HepG2 (cell line): Measurements from ENCODE around the gene SYMPK. TPM values are rescaled to one million over a fixed set of nuclear protein-coding genes. Genes with fewer than 3 reads are reported as not detected.

ENCODE experiments used
- ATAC-seq: fragments of 200-7000 bp; cut with Tn5 transposase; 3 replicates; pipeline ENCODE4 v1.9.1; 2020; ENCODE audit warnings: mild to moderate bottlenecking, moderate library complexity
- BruUV-seq: library from RNA; stranded (reverse); fragments of 400-500 nt; replicated peaks from 2 replicates; lab custom pipeline; 2021; lab: Mats Ljungman, UMichigan
- CTCF ChIA-PET: fragments of 300-600 bp; formaldehyde crosslinking; extraction: SDS; loops from one replicate; lab custom pipeline; 2021; ENCODE audit warnings: low total read pairs, inconsistent platforms, low intra/inter-chr PET ratio; lab: Yijun Ruan, JAX
- POLR2A ChIA-PET: fragments of 350-600 bp; sonication (Branson Sonifier 250); formaldehyde crosslinking; loops from one replicate; lab custom pipeline; 2020; ENCODE audit warnings: antibody characterized with exemption, inconsistent platforms; lab: Yijun Ruan, JAX
- DNase-seq: peaks from one replicate; pipeline ENCODE4 v3.0.0-alpha.2; 2015; ENCODE audit warnings: low spot score
- FAIRE-seq: peaks from 3 replicates; lab custom pipeline; 2011; peaks lifted over from hg19 to GRCh38; lab: Jason Lieb, UNC
- H2AFZ ChIP-seq: one replicate; pipeline ENCODE4 v1.6.1; 2011; ENCODE audit warnings: low read length, inconsistent platforms
- H3K27ac ChIP-seq: fragments of 300-600 bp; 3 replicates; pipeline ENCODE4 v1.8.0; 2011; ENCODE audit warnings: mixed run types, mild to moderate bottlenecking, mixed read lengths, low read length, inconsistent platforms; ENCODE audit not compliant: insufficient read depth; ENCODE audit errors: extremely low read length
- H3K27me3 ChIP-seq, 2 experiments: fragments of 200-600 bp in 1 of 2; 2 replicates in 1 of 2; 3 replicates in 1 of 2; pipeline versions ENCODE4 v1.6.0 to v1.8.0; 2011; ENCODE audit warnings: low read length in 2 of 2, mild to moderate bottlenecking in 2 of 2, moderate library complexity in 2 of 2, inconsistent platforms in 1 of 2; ENCODE audit not compliant: insufficient read depth in 2 of 2, control insufficient read depth in 1 of 2
- H3K36me3 ChIP-seq, 2 experiments: fragments of 200-600 bp in 1 of 2; replicated peaks in 1 of 2; 2 replicates in 1 of 2; 3 replicates in 1 of 2; pipeline versions ENCODE4 v1.5.1 to v1.8.0; 2011; ENCODE audit warnings: low read length in 2 of 2, inconsistent platforms in 1 of 2; ENCODE audit not compliant: insufficient read depth in 2 of 2, control insufficient read depth in 1 of 2
- H3K4me1 ChIP-seq: 2 replicates; pipeline ENCODE4 v1.5.1; 2012; ENCODE audit warnings: low read length, inconsistent platforms; ENCODE audit not compliant: insufficient read depth
- H3K4me2 ChIP-seq: 2 replicates; pipeline ENCODE4 v1.6.0; 2011; ENCODE audit warnings: low read depth, low read length, inconsistent platforms
- H3K4me3 ChIP-seq, 3 experiments: fragments of 200-600 bp in 1 of 3; sonication (generic), shearing (Covaris generic) in 1 of 3; replicated peaks in 1 of 3; 2 replicates each; pipeline ENCODE4 v1.5.1; 2011 to 2016; ENCODE audit warnings: low read length in 3 of 3, inconsistent platforms in 2 of 3, low read depth in 2 of 3, mild to moderate bottlenecking in 2 of 3, control low read depth in 1 of 3, mixed read lengths in 1 of 3; ENCODE audit not compliant: insufficient read depth in 1 of 3
- H3K79me2 ChIP-seq: one replicate; pipeline ENCODE4 v1.6.1; 2011; ENCODE audit warnings: low read length, inconsistent platforms; ENCODE audit not compliant: insufficient read depth
- H3K9ac ChIP-seq: 2 replicates; pipeline ENCODE4 v1.6.0; 2011; ENCODE audit warnings: mild to moderate bottlenecking, low read depth, low read length, inconsistent platforms; ENCODE audit not compliant: insufficient read depth
- H3K9me3 ChIP-seq: 2 replicates; pipeline ENCODE4 v1.5.1; 2012; ENCODE audit warnings: mild to moderate bottlenecking, low read length
- H4K20me1 ChIP-seq: 2 replicates; pipeline ENCODE4 v1.6.0; 2011; ENCODE audit warnings: inconsistent platforms, mild to moderate bottlenecking, low read length, moderate library complexity; ENCODE audit not compliant: insufficient read depth
- ARNTL ChIP-seq: sonication (generic); formaldehyde crosslinking; IDR thresholded peaks from 2 replicates; pipeline ENCODE4 v1.4.0; 2020; ENCODE audit warnings: mild to moderate bottlenecking, missing genetic modification reagents
- CBX2 ChIP-seq, 2 experiments: fragments of 200-600 bp in 1 of 2; sonication (generic); formaldehyde crosslinking in 1 of 2; IDR thresholded peaks; 2 replicates each; pipeline versions ENCODE4 v1.7.0 to v1.8.1; 2018 to 2022; ENCODE audit warnings: low read depth in 2 of 2, low read length in 1 of 2, mild to moderate bottlenecking in 1 of 2, missing genetic modification reagents in 1 of 2
- EEA1 ChIP-seq: sonication (generic); formaldehyde crosslinking; IDR thresholded peaks from 2 replicates; pipeline ENCODE4 v1.5.1; 2020; ENCODE audit warnings: mild to moderate bottlenecking, missing genetic modification reagents, borderline replicate concordance
- FLYWCH1 ChIP-seq: sonication (generic); formaldehyde crosslinking; IDR thresholded peaks from 2 replicates; pipeline ENCODE4 v1.8.1; 2023; ENCODE audit warnings: mild to moderate bottlenecking, missing genetic modification reagents
- FOSL1 ChIP-seq: sonication (generic); formaldehyde crosslinking; IDR thresholded peaks from 2 replicates; pipeline ENCODE4 v1.9.0; 2021; ENCODE audit warnings: missing genetic modification reagents, borderline replicate concordance
- FOXM1 ChIP-seq: sonication (generic); formaldehyde crosslinking; IDR thresholded peaks from 2 replicates; pipeline ENCODE4 v1.5.0; 2020; ENCODE audit warnings: missing genetic modification reagents
- JARID2 ChIP-seq: sonication (generic); formaldehyde crosslinking; IDR thresholded peaks from 2 replicates; pipeline ENCODE4 v1.8.1; 2023; ENCODE audit warnings: missing genetic modification reagents, inconsistent platforms; ENCODE audit not compliant: insufficient replicate concordance
- MYNN ChIP-seq: sonication (generic); formaldehyde crosslinking; IDR thresholded peaks from 2 replicates; pipeline ENCODE4 v1.4.0; 2020; ENCODE audit warnings: mild to moderate bottlenecking, low read depth, missing genetic modification reagents
- NFKBIZ ChIP-seq: IDR thresholded peaks from 2 replicates; pipeline ENCODE4 v1.6.1; 2018; ENCODE audit warnings: missing genetic modification reagents, missing compliant biosample characterization
- NFYC ChIP-seq: IDR thresholded peaks from 2 replicates; pipeline ENCODE4 v1.6.1; 2016; ENCODE audit warnings: missing genetic modification reagents, missing compliant biosample characterization
- PRMT3 ChIP-seq: sonication (generic); formaldehyde crosslinking; IDR thresholded peaks from 2 replicates; pipeline ENCODE4 v1.8.1; 2022; ENCODE audit warnings: low read depth, mild to moderate bottlenecking, moderate library complexity, missing genetic modification reagents, borderline replicate concordance
- SAFB2 ChIP-seq: sonication (generic); formaldehyde crosslinking; IDR thresholded peaks from 2 replicates; pipeline ENCODE4 v1.5.1; 2020; ENCODE audit warnings: missing genetic modification reagents, low read depth, mild to moderate bottlenecking, borderline replicate concordance
- SMARCC2 ChIP-seq: fragments of 450-650 bp; IDR thresholded peaks from 2 replicates; pipeline ENCODE4 v1.6.1; 2017; ENCODE audit warnings: antibody characterized with exemption, mild to moderate bottlenecking
- TOPORS ChIP-seq: sonication (generic); formaldehyde crosslinking; IDR thresholded peaks from 2 replicates; pipeline ENCODE4 v1.8.0; 2023; ENCODE audit warnings: mild to moderate bottlenecking, missing genetic modification reagents
- ZC3H4 ChIP-seq: sonication (generic); formaldehyde crosslinking; IDR thresholded peaks from 2 replicates; pipeline ENCODE4 v1.4.0; 2020; ENCODE audit warnings: missing genetic modification reagents, borderline replicate concordance
- ZFAT ChIP-seq: sonication (generic); formaldehyde crosslinking; conservative IDR thresholded peaks from 2 replicates; pipeline ENCODE4 v1.8.1; 2023; ENCODE audit warnings: missing genetic modification reagents, inconsistent platforms
- ZHX1 ChIP-seq: sonication (generic); formaldehyde crosslinking; IDR thresholded peaks from 2 replicates; pipeline ENCODE4 v1.8.1; 2022; ENCODE audit warnings: low read depth, mild to moderate bottlenecking, missing genetic modification reagents
- ZNF343 ChIP-seq: sonication (generic); formaldehyde crosslinking; IDR thresholded peaks from 2 replicates; pipeline ENCODE4 v1.4.0; 2020; ENCODE audit warnings: mild to moderate bottlenecking, missing genetic modification reagents
- ZNF367 ChIP-seq: sonication (generic); formaldehyde crosslinking; IDR thresholded peaks from 2 replicates; pipeline ENCODE4 v1.4.0; 2020; ENCODE audit warnings: missing genetic modification reagents, borderline replicate concordance
- ZNF431 ChIP-seq: sonication (generic); formaldehyde crosslinking; IDR thresholded peaks from 2 replicates; pipeline ENCODE4 v1.9.0; 2022; ENCODE audit warnings: missing genetic modification reagents, low read depth, mild to moderate bottlenecking, borderline replicate concordance
- ZNF713 ChIP-seq: sonication (generic); formaldehyde crosslinking; IDR thresholded peaks from 2 replicates; pipeline ENCODE4 v1.4.0; 2020; ENCODE audit warnings: mild to moderate bottlenecking, missing genetic modification reagents
- ZNF720 ChIP-seq: sonication (generic); formaldehyde crosslinking; IDR thresholded peaks from 2 replicates; pipeline ENCODE4 v1.4.0; 2020; ENCODE audit warnings: missing genetic modification reagents
- ZSCAN31 ChIP-seq: sonication (generic); formaldehyde crosslinking; IDR thresholded peaks from 2 replicates; pipeline ENCODE4 v1.5.0; 2020; ENCODE audit warnings: low read depth, mild to moderate bottlenecking, missing genetic modification reagents
- WGBS: methylation state at CpG from one replicate; pipeline ENCODE4 v1.1.6; 2017; ENCODE audit warnings: low lambda C conversion rate; 5-methylcytosine and 5-hydroxymethylcytosine counted together
- in situ Hi-C: cut with HindIII; loops from 2 replicates; pipeline ENCODE4 v1.10.0; 2017; ENCODE audit warnings: low pct_unique_long_range_greater_than_20kb; ENCODE audit not compliant: extremely low pct_ligation_motif_present
- intact Hi-C: fragments of 100-400 bp; cut with micrococcal nuclease; formaldehyde crosslinking; loops from one replicate; pipeline ENCODE4 v1.10.0; 2022; ENCODE audit not compliant: unreplicated experiment
- polyA plus RNA-seq, 8 experiments: library from polyadenylated mRNA; depleted of rRNA in 3 of 8; stranded (reverse) in 7 of 8; unstranded in 1 of 8; fragments of >200 nt; fragmentation: Illumina TruSeq in 4 of 8; extraction: Trizol in 4 of 8; gene quantifications; 2 replicates each; pipeline versions ENCODE4 v1.2.1 to v1.2.3, GENCODE V29; 2011 to 2016; ENCODE audit warnings: low read depth in 4 of 8, missing spikeins in 1 of 8, mixed read lengths in 1 of 8; ENCODE audit not compliant: insufficient read depth in 1 of 8
- total RNA-seq, 5 experiments: library from RNA; depleted of rRNA; stranded (reverse); fragments of >200 nt; fragmentation: Illumina TruSeq; extraction: Trizol; gene quantifications; 2 replicates each; pipeline ENCODE4 v1.2.3, GENCODE V29; 2016; ENCODE audit warnings: low read depth in 1 of 5

Gene SYMPK
- total and polyA plus RNA-seq, 2 of the 13 experiments (the other 11 are each of a cell fraction or from before 2014, with no cell fraction given): 21.9 to 55.7 TPM

- ATAC-seq: peak; percentile 46
- peak overlapping the region; percentile 8 for H2AFZ ChIP-seq
- no peaks in the 10 kb centered on the region for H4K20me1 ChIP-seq
- H3K79me2 ChIP-seq: peaks cover 15% of the 10 kb centered on the region
- peak; percentile 82 for FAIRE-seq
- H3K27ac ChIP-seq: peak overlapping the region; percentile 78
- peak overlapping the region; percentile 69 to 91 (median 80) for H3K4me3 ChIP-seq
- intact Hi-C loops (loop anchor here (1.0 kb wide), 1 partner anchor 9 kb away; no protein-coding TSS in a partner anchor), in situ Hi-C loops (no loop called here)
- H3K36me3 ChIP-seq: no peaks in the 10 kb centered on the region; a peak in 1 of 5 replicates
- peak; percentile 88 for DNase-seq
- peak overlapping the region; percentile 82 for H3K9ac ChIP-seq
- POLR2A ChIA-PET: interaction anchor here (1.0 to 10.3 kb wide), 6 partner anchors 8 to 117 kb away, joined by 4 to 388 read pairs (median 7); partner anchors contain the start of genes DMPK, FOXA3, MYPOP and SIX5
- no TSS peak for BruUV-seq
- H3K4me2 ChIP-seq: peak overlapping the region; percentile 84
- no peaks in the 10 kb centered on the region for H3K27me3 ChIP-seq
- 0% methylated on average over 27 of the region's 32 CpGs for WGBS
- H3K9me3 ChIP-seq: no peaks in the 10 kb centered on the region
- CTCF ChIA-PET: interaction anchor here (4.5 to 5.3 kb wide), 2 partner anchors 23 to 70 kb away, joined by 50 to 263 read pairs; partner anchors contain the start of genes FOXA3 and SYMPK
- H3K4me1 ChIP-seq: peaks cover 30% of the 10 kb centered on the region
- TF ChIP-seq ZNF431 (CRISPR knock-in tag) (no peak), PRMT3 (CRISPR knock-in tag) (peak; percentile 68; the same call in 1 of the 2 replicates), ZC3H4 (no peak), ZNF367 (CRISPR knock-in tag) (no peak), ZNF343 (no peak), NFKBIZ (CRISPR knock-in tag) (no peak), SMARCC2 (no peak), MYNN (CRISPR knock-in tag) (no peak), EEA1 (CRISPR knock-in tag) (no peak), TOPORS (CRISPR knock-in tag) (no peak; the same call in 1 of the 2 replicates), FLYWCH1 (CRISPR knock-in tag) (no peak), ZNF720 (CRISPR knock-in tag) (no peak), ZSCAN31 (CRISPR knock-in tag) (no peak; the same call in 1 of the 2 replicates), FOXM1 (CRISPR knock-in tag) (no peak), ZFAT (no peak), CBX2 (IDR thresholded peaks at IDR 0.05; ENCODE audit: low read depth, low read length) (no peak), CBX2 (CRISPR knock-in tag; IDR thresholded peaks at IDR 0.05; ENCODE audit: low read depth) (no peak), ZHX1 (CRISPR knock-in tag) (no peak), FOSL1 (no peak), ZNF713 (no peak), NFYC (CRISPR knock-in tag) (no peak), ARNTL (CRISPR knock-in tag) (peak; percentile 60), JARID2 (CRISPR knock-in tag) (no peak), SAFB2 (no peak; the same call in 1 of the 2 replicates)
Measured at GRCh38 chr19:45886427-45887199, 23.7 kb upstream of the SYMPK start.
